GM12875 (cell line): ENCODE measurements around the gene HOXD9.
A peak's percentile ranks its signal among the peaks of the same experiment; 100 is the strongest.

Experiments
- H3K4me3 ChIP-seq: one replicate; pipeline ENCODE4 v1.5.1; 2011; ENCODE audit warnings: low read depth, low read length, control low read depth
- TF ChIP-seq, protein P1 (sequence below): IDR thresholded peaks from 2 replicates; pipeline ENCODE4 v1.5.1; 2011; ENCODE audit warnings: low read depth, mild to moderate bottlenecking, control low read depth, inconsistent platforms, low read length, moderate library complexity, borderline replicate concordance; ENCODE audit not compliant: insufficient read depth

Gene HOXD9

GRCh38 chr2:176138923-176139660, 16.6 kb downstream of the HOXD9 start:
- no peak overlapping the region for H3K4me3 ChIP-seq
- TF ChIP-seq, protein P1, sequence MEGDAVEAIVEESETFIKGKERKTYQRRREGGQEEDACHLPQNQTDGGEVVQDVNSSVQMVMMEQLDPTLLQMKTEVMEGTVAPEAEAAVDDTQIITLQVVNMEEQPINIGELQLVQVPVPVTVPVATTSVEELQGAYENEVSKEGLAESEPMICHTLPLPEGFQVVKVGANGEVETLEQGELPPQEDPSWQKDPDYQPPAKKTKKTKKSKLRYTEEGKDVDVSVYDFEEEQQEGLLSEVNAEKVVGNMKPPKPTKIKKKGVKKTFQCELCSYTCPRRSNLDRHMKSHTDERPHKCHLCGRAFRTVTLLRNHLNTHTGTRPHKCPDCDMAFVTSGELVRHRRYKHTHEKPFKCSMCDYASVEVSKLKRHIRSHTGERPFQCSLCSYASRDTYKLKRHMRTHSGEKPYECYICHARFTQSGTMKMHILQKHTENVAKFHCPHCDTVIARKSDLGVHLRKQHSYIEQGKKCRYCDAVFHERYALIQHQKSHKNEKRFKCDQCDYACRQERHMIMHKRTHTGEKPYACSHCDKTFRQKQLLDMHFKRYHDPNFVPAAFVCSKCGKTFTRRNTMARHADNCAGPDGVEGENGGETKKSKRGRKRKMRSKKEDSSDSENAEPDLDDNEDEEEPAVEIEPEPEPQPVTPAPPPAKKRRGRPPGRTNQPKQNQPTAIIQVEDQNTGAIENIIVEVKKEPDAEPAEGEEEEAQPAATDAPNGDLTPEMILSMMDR = no peak

- TF ChIP-seq, protein P1 = no peak
- H3K4me3 ChIP-seq = peak overlapping the region; percentile 27
Observed at GRCh38 chr2:176139661-176140512, 17.4 kb downstream of the HOXD9 start.

DNA sequence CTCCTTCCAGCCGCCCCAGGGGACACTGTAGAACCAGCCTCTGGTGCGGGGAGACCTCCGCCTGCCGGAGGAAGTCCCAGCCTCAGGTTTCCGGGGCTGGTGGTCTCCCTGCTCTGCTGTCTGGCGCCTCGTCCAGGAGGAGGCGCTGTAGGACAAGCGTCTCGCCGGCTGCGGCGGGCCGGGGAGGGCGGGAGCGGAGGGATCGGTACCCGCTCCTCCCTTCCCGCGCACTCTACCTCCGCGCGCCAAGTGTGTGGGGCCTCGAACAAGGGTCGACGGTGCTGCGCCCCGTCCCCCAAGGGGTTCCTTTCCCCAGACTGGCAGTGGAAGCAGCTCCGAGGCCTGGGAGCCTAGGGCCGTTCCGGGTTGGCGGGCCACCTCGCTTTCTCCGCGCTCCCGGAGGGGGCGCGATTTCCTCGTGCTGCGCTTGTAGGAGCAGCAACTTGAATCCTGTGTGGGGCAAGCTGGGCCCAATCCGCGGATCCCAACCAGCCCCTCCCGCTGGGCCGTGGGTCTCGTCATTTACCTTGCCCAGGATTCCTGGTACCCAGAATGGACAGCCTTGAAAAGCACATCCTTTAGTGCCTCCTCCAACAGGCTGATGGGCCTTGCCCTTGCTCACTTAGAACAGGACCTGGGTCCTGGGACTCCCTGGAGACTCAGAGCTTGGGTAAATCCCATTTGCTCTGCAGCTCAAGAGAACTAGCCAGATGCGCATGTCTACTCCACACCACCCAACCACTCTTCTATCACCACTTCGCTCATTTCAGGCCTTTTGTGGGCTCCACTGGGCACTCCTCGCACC, 18.2 kb downstream of the HOXD9 start:
- TF ChIP-seq, protein P1 = peak; percentile 91
- H3K4me3 ChIP-seq = peak overlapping the region; percentile 58

- no peak overlapping the region for H3K4me3 ChIP-seq
- TF ChIP-seq, protein P1 = no peak
Observed at GRCh38 chr2:176142281-176142680, 19.8 kb downstream of the HOXD9 start.

GRCh38 chr2:176145085-176145969, 22.8 kb downstream of the HOXD9 start:
- TF ChIP-seq, protein P1 = no peak
- no peak overlapping the region for H3K4me3 ChIP-seq

GRCh38 chr2:176146101-176146500, 23.6 kb downstream of the HOXD9 start:
- H3K4me3 ChIP-seq = no peak overlapping the region
- TF ChIP-seq, protein P1 = no peak
